CD4-positive, alpha-beta T cell treated with Interleukin-17A for 4 hours (primary cell): ENCODE measurements around the gene MRPL28.
"Not testable (repeated sequence)": the region's sequence is repeated elsewhere in the genome, so short reads cannot be mapped to it uniquely, and the experiment has no call there.

Source experiments
- DNase-seq: peaks from one replicate; pipeline ENCODE4 v3.0.0-alpha.2; 2020; ENCODE audit warnings: mixed read lengths

MRPL28 gene

GRCh38 chr16:337437-337836 lies 32.9 kb downstream of the MRPL28 start:
- DNase-seq, result no peak

- DNase-seq, result no peak
These were observed 34.1 kb downstream of the MRPL28 start for GRCh38 chr16:336269-336668.

GRCh38 chr16:334861-335632 lies 35.3 kb downstream of the MRPL28 start:
- not testable (repeated sequence) for DNase-seq

GRCh38 chr16:334164-334832 lies 36.0 kb downstream of the MRPL28 start:
- DNase-seq, result not testable (repeated sequence)

- no peak for DNase-seq
These were observed 36.8 kb downstream of the MRPL28 start for GRCh38 chr16:333406-334094.

GRCh38 chr16:331181-331814 lies 39.0 kb downstream of the MRPL28 start:
- DNase-seq, result not testable (repeated sequence)

GRCh38 chr16:330741-331140 lies 39.6 kb downstream of the MRPL28 start:
- no peak for DNase-seq

- no peak for DNase-seq
These were observed 44.8 kb downstream of the MRPL28 start for GRCh38 chr16:325375-326145.

GRCh38 chr16:324451-325334 lies 45.6 kb downstream of the MRPL28 start:
- DNase-seq, result peak; percentile 80

- DNase-seq, result no peak
These were observed 46.2 kb downstream of the MRPL28 start for GRCh38 chr16:324201-324450.

- DNase-seq, result no peak
These were observed 47.7 kb downstream of the MRPL28 start for GRCh38 chr16:322476-323143.

GRCh38 chr16:321532-321931 lies 48.8 kb downstream of the MRPL28 start:
- DNase-seq, result no peak

GRCh38 chr16:320206-320605 lies 50.1 kb downstream of the MRPL28 start:
- no peak for DNase-seq

GRCh38 chr16:318628-319027 lies 51.7 kb downstream of the MRPL28 start:
- DNase-seq, result no peak

GRCh38 chr16:317583-317982 lies 52.8 kb downstream of the MRPL28 start:
- no peak for DNase-seq
